ENCODE measurements around the gene AP4E1.
"Not testable (repeated sequence)": the region's sequence is repeated elsewhere in the genome, so short reads cannot be mapped to it uniquely, and the experiment has no call there.

- not testable (repeated sequence) for TF ChIP-seq POLR2A (IDR thresholded peaks at IDR 0.05)
- TF ChIP-seq, protein P1, sequence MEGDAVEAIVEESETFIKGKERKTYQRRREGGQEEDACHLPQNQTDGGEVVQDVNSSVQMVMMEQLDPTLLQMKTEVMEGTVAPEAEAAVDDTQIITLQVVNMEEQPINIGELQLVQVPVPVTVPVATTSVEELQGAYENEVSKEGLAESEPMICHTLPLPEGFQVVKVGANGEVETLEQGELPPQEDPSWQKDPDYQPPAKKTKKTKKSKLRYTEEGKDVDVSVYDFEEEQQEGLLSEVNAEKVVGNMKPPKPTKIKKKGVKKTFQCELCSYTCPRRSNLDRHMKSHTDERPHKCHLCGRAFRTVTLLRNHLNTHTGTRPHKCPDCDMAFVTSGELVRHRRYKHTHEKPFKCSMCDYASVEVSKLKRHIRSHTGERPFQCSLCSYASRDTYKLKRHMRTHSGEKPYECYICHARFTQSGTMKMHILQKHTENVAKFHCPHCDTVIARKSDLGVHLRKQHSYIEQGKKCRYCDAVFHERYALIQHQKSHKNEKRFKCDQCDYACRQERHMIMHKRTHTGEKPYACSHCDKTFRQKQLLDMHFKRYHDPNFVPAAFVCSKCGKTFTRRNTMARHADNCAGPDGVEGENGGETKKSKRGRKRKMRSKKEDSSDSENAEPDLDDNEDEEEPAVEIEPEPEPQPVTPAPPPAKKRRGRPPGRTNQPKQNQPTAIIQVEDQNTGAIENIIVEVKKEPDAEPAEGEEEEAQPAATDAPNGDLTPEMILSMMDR (IDR thresholded peaks at IDR 0.05), result not testable (repeated sequence)
Observed at GRCh38 chr15:51037474-51037873, 129.0 kb downstream of the AP4E1 start.
